ENCODE measurements around the gene ECT2L.

The ECT2L gene, protein sequence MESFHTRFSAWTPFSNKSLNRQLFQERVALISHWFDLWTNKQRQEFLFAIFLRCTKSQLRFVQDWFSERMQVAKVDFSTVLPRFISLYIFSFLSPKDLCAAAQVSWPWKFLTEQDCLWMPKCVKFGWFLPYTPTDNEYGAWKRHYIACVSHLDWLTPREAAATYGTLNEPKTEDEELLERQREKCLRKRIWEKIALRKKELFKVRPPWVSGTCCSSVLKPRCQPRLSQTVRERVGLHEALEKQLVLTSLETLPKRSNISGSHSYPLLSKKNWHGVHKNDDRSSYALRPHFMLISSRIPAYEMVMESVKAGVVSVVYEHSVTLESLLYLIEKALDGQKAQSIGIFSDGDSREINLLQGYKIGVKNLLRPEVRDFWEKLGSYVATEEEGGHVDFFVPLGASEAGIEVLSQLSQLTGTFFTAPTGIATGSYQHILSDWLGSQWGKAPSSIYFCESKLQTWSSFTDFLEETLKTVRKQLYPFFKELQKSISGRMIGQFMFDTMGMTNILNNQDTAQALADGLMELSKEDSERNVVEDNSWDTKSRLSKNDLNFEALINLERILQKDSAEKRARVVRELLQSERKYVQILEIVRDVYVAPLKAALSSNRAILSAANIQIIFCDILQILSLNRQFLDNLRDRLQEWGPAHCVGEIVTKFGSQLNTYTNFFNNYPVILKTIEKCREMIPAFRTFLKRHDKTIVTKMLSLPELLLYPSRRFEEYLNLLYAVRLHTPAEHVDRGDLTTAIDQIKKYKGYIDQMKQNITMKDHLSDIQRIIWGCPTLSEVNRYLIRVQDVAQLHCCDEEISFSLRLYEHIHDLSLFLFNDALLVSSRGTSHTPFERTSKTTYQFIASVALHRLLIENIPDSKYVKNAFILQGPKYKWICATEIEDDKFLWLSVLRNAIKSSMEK

GRCh38 chr6:138795809-138796603, at the start of gene ECT2L:
TSS of gene ECT2L (plus strand) at chr6:138796087. CDS start at chr6:138813275, 17,188 bp downstream.
- DNase-seq (ENCODE audit: low read depth in 2 of 3, low spot score in 2 of 3): no peak

DNA sequence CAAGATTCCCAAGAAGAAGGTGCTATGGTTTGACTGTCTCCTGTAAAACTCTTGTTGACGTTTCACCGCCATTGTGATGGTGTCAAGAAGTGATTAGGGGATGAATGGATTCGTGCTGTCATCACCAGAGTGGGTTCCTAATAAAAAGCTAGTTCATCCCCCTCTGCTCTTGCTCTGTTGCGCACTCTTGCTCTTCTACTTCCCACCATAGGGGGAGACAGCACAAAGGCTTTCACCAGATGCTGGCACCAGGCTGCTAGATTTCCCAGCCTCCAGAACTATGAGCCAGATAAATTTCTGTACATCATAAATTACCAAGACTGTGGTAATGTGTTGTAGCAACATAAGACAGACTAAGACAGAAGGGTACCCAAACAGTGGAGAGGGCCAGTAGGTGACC, 43.9 kb upstream of the ECT2L start:
- DNase-seq (ENCODE audit: low read depth in 2 of 3, low spot score in 2 of 3): no peak

GRCh38 chr6:138757136-138757535, 38.8 kb upstream of the ECT2L start:
- no peak for DNase-seq (ENCODE audit: low read depth in 2 of 3, low spot score in 2 of 3)

GRCh38 chr6:138765896-138766655, 29.8 kb upstream of the ECT2L start:
- DNase-seq (ENCODE audit: low read depth in 2 of 3, low spot score in 2 of 3): no peak

DNA sequence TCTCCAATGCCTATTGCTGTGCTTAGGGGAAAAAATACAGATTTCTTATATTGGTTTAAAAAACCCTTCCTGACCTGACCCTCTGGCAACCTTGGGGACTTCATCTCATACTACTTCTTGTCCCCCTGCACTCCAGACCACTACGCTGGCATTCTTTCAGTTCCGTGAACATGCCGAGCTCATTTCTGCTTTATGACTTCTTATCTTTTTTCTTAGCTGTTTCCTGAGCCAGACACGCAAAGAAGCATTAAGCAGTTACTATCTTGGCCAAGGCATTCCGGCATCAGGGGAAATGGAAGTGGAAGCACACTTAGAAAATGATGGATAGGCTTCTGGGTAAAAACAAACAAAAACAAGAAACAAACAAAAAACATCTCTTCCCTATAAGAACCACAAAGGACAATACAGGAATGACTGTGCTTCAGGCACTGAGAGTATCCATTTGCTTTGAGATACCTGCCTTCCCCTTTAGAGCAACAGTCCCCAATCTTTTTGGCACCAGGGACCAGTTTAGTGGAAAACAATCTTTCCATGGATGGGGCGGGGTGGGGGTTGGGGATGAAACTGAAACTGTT, 26.7 kb upstream of the ECT2L start:
- DNase-seq (ENCODE audit: low read depth in 2 of 3, low spot score in 2 of 3): no peak

- DNase-seq (ENCODE audit: low read depth in 2 of 3, low spot score in 2 of 3): no peak
Measured at GRCh38 chr6:138772596-138773176, 23.2 kb upstream of the ECT2L start.

DNA sequence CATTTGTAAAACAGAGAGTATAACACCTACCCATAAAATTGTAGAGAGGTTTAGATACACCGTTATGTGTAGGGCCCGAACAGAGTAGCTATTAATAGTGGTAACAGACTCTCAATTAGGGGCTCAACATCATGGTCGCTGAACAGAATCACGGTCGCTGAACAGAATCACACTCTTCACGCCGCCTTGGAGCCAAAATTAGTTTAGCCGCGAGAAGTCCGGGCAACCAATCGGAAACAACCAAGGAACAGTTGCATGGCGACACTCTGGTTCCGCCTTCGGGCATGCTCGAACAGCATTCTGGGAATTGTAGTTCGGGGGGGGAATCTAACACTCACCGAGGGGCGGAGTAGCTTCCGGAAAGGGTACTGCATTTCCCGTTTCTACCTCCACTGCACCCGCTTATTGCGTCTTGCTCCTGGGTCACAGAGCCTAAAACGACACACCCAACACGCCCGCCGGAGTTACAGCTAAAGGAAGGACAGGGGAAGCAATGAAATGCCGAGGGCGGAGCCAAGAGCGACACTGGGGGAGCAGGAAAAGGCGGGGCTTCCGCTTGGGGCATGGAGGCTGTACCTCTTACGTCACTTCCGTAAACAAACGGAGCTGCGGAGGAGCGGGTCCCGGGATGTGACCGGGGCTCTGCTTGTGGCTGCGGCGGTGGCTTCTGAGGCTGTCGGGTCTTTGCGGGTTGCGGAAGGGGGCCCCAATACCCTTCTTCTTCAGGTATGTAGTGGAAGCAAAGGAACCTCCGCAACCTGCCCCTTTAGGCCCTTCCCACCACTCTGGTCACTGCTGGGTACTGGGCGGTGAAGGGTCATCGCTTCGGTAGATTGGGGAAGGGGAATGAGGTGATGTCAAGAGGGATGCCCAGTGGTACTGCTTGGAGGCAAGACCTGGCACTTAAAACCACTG, 22.5 kb upstream of the ECT2L start, which contains the start of gene CCDC28A:
Gene CCDC28A, plus strand, starts transcription at position 593 of the 915 bp plus-strand sequence. CDS start 2,352 bp downstream, outside the sequence.
- peak; percentile 71 to 85 (median 82) for DNase-seq (ENCODE audit: low read depth in 2 of 3, low spot score in 2 of 3)

DNA sequence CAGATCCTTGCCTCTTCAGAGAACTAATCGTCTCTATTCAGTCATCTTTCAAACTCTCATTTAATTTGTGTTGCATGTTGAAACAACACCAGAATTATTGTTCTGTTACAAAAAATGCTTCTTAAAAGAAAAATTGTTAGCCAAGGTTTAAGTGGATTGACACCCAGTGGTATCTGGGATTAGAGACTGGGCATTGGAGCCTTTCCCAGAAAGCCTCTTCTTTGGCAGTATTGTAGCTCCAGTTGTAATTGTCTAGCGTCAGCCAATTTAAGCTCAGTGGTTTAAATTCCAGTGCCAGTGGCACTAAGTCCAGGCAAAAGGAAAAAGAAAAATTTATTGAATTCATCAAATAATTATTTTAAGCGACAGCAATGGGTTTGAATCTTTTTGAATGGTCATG, 21.5 kb upstream of the ECT2L start:
- DNase-seq (ENCODE audit: low read depth in 2 of 3, low spot score in 2 of 3): no peak

DNA sequence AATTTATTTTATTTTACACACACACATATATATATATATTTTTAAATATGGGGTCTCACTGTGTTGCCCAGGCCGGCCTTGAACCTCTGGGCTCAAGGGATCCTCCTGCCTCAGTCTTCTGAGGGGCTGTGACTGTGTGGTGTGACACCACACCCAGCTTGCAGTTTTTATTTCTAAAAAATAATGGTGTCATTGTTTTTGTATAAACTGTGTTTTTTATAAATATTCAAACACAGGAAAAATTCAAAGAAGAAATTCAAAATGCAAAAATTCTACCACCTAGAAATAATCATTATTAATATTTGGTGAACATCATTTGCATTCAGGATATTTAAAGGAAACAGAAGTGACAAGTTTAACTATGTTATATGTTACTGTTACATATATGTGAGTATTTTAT, 19.2 kb upstream of the ECT2L start:
- no peak for DNase-seq (ENCODE audit: low read depth in 2 of 3, low spot score in 2 of 3)

DNA sequence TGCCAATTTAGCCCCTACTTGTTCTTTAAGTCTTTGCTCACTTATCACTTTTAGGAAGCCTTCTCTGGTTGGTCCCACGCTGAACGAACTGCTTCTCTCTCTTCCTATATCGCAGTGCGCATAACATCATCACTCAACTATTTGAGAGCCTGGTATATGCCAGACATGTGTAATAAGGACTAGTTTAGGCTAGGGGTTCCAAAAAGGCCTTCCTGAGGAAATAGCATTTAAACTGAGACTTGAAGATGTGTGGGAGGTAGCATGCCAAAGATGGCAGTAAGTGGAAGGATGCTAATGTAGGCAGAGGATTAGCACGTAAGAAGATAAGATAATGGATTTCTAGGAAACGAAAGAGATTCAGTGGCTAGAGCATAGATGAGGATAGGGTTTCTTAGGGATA, 17.6 kb upstream of the ECT2L start:
- no peak for DNase-seq (ENCODE audit: low read depth in 2 of 3, low spot score in 2 of 3)

DNA sequence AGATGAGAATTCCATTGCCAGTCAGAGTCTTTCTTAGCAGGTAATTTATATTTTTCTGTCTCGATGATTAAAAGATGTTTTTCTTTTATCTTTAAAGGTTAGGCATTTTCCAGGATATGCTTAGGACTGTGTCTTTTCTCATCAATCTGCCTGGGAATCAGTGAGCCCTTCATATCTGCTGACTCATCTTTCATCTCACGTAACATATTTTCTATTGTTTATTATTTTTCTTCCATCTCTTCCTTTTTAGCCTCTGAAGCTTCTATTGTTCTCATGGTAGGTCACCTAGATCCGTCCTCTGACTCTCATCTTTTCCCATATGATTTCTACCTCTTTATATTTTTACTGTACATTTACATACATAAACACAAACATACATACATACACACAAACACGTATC, 13.6 kb upstream of the ECT2L start:
- no peak for DNase-seq (ENCODE audit: low read depth in 2 of 3, low spot score in 2 of 3)

- DNase-seq (ENCODE audit: low read depth in 2 of 3, low spot score in 2 of 3): no peak
Measured at GRCh38 chr6:138785079-138785478, 10.8 kb upstream of the ECT2L start.

DNA sequence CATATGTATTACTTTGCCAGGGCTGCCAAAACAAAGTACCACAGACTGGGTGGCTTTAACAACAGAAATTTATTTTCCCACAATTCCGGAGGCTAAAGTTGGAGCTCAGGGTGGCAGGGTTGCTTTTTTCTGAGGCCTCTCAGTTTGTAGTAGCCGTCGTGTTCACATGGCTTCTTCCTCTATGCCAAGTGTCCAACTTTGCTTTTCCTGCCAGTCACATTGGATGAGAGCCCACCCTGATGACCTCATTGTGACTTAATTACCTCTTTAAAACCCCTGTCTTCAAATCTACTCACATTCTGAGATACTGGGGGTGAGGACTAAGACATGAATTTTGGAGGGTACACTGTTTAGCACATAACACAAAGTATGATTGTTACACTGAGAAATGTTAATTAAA, 9.9 kb upstream of the ECT2L start:
- DNase-seq (ENCODE audit: low read depth in 2 of 3, low spot score in 2 of 3): no peak

- DNase-seq (ENCODE audit: low read depth in 2 of 3, low spot score in 2 of 3): no peak
Measured at GRCh38 chr6:138787138-138787537, 8.7 kb upstream of the ECT2L start.

- DNase-seq (ENCODE audit: low read depth in 2 of 3, low spot score in 2 of 3): no peak
Measured at GRCh38 chr6:138796771-138797170, 884 bp downstream of the ECT2L start.

DNA sequence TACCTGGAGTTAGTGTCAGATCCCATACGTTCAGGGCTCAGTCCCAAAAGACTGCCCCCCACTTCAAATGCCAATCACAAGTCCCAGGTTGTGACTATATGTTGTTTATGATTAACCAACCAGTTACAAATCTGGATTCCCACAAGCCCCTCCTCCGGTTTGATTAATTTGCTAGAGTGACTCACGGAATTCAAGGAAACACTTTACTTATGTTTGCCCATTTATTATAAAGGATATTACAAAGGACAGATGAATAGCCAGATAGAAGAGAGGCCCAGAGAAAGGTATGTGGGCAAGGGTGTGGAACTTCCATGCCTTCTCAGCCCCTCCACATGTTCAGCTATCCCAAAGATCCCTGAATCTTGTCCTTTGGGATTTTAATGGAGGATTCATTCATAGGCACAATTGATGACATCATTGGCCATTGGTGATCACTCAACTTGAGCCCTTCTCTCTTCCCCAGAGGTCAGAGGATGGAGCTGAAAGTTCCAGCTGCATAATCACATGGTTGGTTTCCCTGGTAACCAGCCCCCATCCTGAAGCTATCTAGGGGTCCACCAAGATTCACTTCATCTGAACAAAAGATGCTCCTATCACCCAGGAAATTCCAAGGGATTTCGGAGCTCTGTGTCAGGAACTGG, 2.0 kb downstream of the ECT2L start:
- DNase-seq (ENCODE audit: low read depth in 2 of 3, low spot score in 2 of 3): no peak

DNA sequence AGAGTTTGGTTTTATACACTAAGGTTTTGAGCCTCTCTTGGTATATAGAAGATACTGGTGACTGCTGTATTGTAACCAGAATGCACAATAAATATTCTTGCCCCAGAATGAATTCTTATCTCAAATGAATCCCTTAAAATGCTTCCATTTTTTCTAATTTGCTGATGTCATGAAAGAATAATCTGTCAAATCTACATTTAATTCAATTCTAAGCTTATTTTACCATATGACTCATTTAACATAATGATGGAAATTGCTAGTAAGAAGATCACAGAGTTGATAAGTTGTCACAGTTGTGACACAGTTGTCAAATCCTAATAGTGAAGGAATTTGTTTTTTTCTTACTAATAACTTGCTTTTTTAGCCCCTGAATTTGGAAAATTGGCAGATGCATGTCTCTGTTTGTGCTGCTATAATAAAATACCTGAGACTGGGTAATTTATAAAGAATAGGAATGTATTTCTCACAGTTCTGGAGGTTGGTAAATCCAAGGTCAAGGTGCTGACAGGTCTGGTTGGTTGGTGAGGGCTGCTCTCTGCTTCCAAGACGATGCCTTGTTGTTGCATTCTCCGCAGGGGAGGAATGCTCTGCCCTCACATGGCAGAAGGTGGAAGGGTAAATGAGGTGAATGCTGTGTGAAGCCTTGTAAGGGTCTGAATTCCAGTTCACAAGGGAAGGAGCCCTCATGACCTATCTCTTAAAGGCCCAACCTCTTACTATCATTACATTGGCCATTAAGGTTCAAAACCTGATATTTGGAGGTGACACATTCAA, 4.7 kb downstream of the ECT2L start:
- no peak for DNase-seq (ENCODE audit: low read depth in 2 of 3, low spot score in 2 of 3)
